Upper lobe of left lung (tissue), 4 donors: Measurements from ENCODE around the gene CALB2.

Source experiments
- CTCF ChIP-seq, 6 experiments: fragments of 450-650 bp in 4 of 6; fragments of 200-600 bp in 2 of 6; sonication (generic) in 2 of 6; IDR thresholded peaks; one replicate each; pipeline ENCODE4 v1.5.1; 2016 to 2019; ENCODE audit warnings: antibody characterized with exemption in 6 of 6
- POLR2A ChIP-seq, 4 donors: fragments of 450-650 bp; IDR thresholded peaks; one replicate each; pipeline ENCODE4 v1.5.1; 2016 to 2017; ENCODE audit warnings: antibody characterized with exemption in 4 of 4, mild to moderate bottlenecking in 2 of 4
- POLR2AphosphoS5 ChIP-seq, 2 donors: sonication (generic); formaldehyde crosslinking; IDR thresholded peaks; one replicate each; pipeline ENCODE4 v1.5.1; 2017; ENCODE audit warnings: antibody characterized with exemption in 2 of 2

- TF ChIP-seq POLR2AphosphoS5 (IDR thresholded peaks at IDR 0.05) (no peak), CTCF (IDR thresholded peaks at IDR 0.05) (no peak), POLR2A (IDR thresholded peaks at IDR 0.05) (no peak)
These were observed 10.0 kb upstream of the CALB2 start for GRCh38 chr16:71348262-71349085.
